NCI-H2171 treated with DMSO at 0.1 percent for 48 hours (cell line): ENCODE data around the gene SYNJ2.

Experiments used
- DNase-seq: peaks from one replicate; lab custom pipeline; 2025; lab: John Stamatoyannopoulos, UW

The SYNJ2 gene

GRCh38 chr6:158014505-158015187 is 33.0 kb downstream of the SYNJ2 start:
- DNase-seq, result no peak

DNA sequence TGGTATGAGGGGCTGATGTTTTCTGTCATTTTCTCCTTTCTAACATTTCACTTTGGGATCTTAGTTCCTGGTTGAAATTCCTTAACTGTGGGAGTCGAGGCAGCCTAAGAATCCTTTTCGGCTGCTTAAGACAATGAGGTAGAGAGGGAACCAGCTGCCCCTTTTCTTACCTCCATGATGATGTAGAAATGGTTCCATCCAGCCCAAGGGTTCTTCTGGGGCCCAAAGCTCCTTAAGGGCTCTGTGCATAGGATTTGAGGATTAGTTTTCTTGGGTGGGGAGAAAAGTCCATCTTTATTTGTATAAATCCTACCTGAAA is 33.5 kb downstream of the SYNJ2 start:
- DNase-seq, result no peak

GRCh38 chr6:158016571-158017383 is 35.1 kb downstream of the SYNJ2 start:
- DNase-seq, result no peak

GRCh38 chr6:158017621-158018040 is 36.0 kb downstream of the SYNJ2 start:
- no peak for DNase-seq

GRCh38 chr6:158018041-158018771 is 36.5 kb downstream of the SYNJ2 start:
- no peak for DNase-seq

DNA sequence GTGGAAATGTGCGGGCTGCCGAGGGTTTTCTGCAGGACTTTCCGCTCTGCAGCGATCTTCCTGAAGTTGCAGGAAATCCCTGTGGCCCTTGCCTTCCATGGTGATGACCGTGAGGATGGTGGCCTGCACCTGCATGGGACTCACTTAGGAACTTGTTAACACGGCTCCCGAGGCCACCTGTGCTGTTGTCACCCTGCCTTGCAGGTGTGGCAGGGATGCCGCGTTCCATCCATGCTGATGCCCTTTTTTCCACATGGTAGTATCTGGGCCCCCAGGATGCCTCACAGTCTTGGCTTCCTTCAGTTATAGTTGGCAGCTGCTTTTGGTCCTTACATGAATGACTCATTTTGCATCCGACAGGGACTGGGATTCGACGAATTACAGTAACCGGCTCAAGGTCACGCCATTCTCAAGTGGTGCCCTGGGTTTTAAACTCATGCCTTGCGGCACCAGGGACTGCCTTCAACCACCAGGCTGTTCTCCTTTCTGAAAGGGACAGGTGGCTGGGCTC is 37.2 kb downstream of the SYNJ2 start:
- peak; percentile 34 for DNase-seq

DNA sequence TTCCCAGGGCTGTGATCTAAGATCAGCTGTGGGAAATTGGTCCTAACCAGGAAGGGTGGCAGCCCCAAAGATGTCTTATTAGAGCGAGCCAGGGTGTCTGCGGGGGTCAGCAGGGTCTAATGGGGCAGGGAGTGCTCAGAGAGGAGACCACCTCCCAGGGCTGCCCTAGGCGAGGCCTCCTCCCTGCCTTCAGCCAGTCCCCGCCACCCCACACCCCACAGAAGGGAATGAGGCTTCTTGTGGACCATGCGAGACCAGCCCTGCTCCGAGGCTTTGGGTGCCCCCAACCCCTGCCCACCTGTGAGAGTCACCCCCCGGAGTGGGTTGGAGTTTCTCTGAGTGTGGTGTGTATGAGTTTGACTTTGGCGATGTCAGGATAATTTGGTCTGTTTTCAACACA is 37.8 kb downstream of the SYNJ2 start:
- no peak for DNase-seq

DNA sequence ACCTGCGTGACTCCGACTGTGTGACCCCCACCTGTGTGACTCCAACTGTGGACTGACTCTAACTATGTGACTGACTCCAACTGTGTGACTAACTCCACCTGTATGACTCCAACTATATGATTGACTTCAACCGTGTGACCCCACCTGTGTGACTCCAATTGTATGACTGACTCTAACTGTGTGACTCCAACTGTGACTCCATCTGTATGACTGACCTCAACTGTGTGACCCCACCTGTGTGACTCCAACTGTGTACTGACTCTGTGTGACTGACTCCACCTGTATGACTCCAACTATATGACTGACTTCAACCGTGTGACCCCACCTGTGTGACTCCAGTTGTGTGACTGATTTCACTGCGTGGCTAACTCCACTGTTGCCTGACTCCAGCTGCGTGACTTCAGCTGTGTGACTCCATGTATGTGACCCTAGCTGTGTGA is 38.6 kb downstream of the SYNJ2 start:
- DNase-seq, result no peak

GRCh38 chr6:158020811-158021210 is 39.1 kb downstream of the SYNJ2 start:
- no peak for DNase-seq

DNA sequence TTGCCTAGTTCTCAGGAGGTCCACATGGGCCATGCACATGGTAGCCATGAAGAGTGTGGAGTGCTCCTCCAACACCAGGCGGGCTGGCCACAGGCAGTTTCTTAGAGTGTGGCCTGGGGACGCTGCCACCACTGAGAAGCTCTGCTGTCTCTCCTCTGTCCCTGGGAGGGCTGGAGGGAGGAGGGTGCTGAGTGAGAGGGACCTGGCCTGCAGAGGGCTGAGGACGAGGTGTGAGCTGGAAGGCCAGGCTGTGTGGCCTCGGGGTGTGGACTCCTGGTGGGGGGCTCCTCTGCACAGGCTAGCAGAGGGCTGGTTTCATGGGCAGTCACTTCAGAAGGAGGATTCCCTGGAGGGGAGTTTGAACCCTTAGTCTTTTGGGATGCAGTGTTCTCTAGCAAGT is 39.7 kb downstream of the SYNJ2 start:
- DNase-seq, result no peak

DNA sequence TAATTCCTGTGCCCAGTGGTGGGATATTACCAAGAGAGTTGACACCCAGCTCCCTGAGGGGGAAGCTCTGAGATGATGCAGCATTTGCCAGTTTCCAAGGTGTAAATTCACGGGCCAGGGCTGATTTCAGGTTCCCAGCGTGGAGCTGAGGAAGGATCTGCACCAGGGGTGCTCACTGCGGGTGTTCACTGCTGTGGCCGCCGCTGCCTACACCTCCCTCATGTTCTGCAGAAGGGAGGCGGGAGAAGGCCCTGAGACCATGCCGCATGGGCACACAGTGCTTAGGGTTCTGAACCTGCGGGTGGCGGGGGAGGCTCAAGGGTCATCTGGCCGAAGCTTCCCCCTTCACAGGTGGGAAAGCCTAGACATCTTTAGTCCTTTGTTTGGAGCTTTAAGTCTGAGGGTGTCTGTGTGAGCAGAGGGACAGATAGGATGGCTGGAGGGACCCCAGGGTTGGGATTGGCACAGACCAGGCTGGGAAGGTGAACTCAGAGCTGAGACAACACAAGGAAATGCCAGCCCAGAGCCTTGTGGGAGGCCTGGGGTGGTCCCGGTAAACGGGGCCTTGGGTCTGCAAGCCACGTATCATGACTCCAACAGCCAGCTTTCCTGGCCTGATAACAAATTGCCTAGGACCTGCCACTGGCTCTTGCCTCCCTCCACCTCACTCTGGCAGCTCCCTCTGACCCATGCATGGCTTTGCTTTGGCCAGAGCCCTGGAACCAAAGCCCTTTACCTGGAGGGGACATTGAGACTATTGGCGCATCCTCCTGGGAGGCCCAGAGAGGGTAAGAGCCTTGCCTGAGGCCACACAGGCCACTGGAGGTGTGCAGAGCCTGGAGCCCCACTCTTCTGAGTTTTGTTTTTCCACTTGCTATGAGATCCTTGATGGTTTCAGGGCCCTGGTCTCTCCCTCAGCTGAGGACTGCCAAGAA is 40.4 kb downstream of the SYNJ2 start:
- DNase-seq, result no peak

DNA sequence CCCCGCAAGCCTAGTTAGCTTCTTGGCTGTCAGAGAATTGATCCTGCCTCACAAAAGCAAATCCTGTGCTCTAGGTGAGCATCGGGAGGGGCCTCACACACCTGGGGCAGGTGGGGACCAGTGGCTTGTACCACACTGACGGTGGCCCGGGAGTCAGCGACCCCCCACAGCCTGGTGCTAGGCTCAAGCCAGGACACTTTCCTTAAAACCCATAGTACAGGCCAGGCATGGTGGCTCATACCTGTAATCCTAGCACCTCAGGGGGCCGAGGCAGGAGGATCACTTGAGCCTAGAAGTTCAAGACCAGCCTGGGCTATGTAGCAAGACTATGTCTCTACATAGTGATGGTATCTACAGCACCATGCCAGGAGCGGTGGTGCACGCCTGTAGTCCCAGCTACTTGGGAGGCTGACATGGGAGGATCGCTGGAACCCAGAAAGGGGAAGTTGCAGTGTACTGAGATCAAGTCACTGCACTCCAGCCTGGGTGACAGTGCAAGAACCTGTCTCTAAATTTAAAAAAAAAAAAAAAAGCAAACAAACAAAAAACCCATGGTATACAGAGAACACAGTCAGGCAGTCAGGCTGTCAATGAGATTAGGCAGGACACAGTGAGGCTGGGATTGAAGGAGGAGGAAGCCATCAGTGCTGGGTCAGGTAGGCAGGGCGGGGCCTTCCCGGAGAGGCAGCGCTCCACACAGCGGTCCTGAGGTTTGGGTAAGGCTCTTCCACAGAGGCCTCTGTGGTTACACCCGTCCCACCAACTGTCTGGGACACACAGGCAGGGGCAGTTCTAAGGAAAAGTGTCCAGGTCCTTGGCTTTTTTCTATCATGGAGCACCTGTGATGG is 41.3 kb downstream of the SYNJ2 start:
- DNase-seq, result no peak

GRCh38 chr6:158023597-158023939 is 41.9 kb downstream of the SYNJ2 start:
- DNase-seq, result no peak

- no peak for DNase-seq
Measured at GRCh38 chr6:158024566-158025297, 43.1 kb downstream of the SYNJ2 start.

GRCh38 chr6:158026054-158026900 is 44.6 kb downstream of the SYNJ2 start:
- peak; percentile 59 for DNase-seq

GRCh38 chr6:158026901-158027589 is 45.4 kb downstream of the SYNJ2 start:
- DNase-seq, result no peak

DNA sequence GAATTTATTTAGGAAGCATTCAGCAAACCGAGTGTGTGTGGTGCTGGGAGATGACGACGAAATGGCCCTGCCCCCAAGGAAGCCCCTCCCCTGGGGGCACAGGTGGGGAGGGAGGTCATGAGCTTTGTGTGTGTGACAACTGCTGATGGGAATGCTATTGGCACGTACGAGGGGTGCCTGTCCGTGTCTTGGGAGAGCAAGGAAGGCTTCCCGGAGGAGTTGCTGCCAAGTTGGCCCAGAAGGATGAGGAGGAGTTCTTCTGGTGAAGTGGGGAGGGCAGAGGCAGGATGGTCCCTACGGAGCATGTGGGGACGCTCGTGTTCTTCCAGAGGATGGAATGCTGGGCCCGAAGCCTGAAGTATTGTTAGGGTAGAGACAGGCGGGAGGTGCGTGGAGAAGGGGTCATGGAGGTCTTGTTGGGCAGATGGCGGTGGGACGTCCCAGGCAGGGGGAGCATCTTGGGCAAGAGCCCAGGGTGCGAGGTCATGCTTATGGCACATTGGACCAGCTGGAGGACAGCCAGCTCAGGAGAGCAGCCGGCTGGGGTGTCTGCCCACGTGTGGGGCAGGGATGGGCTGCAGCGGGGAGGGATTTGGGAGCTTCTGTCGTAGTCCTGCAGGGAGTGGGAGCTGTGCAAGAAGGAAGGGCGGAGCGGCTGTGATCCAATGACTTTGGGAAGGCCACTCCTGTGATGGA is 46.1 kb downstream of the SYNJ2 start:
- no peak for DNase-seq

GRCh38 chr6:158028421-158028820 is 46.8 kb downstream of the SYNJ2 start:
- no peak for DNase-seq
